Measurements from ENCODE around the gene CIITA. TPM values are rescaled to one million over a fixed set of nuclear protein-coding genes. Genes with fewer than 3 reads are reported as not detected.

CIITA gene
- total and polyA plus RNA-seq, 9 of the 15 experiments (the other 6 are each of a cell fraction or from before 2014, with no cell fraction given): 0.01 to 0.20 (median 0.11) TPM; not detected in 4

GRCh38 chr16:10937068-10937859, 60.3 kb downstream of the CIITA start:
- Histone ChIP-seq H3K4me1 (replicated peaks in 1 of 2; ENCODE audit: control insufficient read depth in 2 of 2, insufficient read depth in 2 of 2, low read length in 2 of 2) (peaks cover 28 to 41% of the 10 kb centered on the region in 2 experiments), H3K4me3 (no peak overlapping the region), H3K9me1 (ENCODE audit: control insufficient read depth, insufficient read depth, low read length) (peaks cover 16% of the 10 kb centered on the region), H3K27ac (ENCODE audit: extremely low read depth, low read depth, low read length) (no peak overlapping the region), H2AFZ (ENCODE audit: low read depth, low read length) (no peak overlapping the region), H3K4me2 (ENCODE audit: insufficient read depth, low read length) (no peak overlapping the region), H4K20me1 (replicated peaks; ENCODE audit: control insufficient read depth, insufficient read depth, low read length) (peaks cover 67% of the 10 kb centered on the region), H3K9me3 (replicated peaks; ENCODE audit: control insufficient read depth, insufficient read depth, low read depth, low read length) (no peaks in the 10 kb centered on the region), H3K36me3 (ENCODE audit: control insufficient read depth, insufficient read depth, low read length) (peaks cover 55% of the 10 kb centered on the region), H3K79me2 (ENCODE audit: control insufficient read depth, insufficient read depth, low read length) (peaks cover 62% of the 10 kb centered on the region), H3K27me3 (ENCODE audit: control insufficient read depth in 2 of 2, insufficient read depth in 2 of 2, low read length in 2 of 2) (no peaks in the 10 kb centered on the region), H3K9ac (ENCODE audit: insufficient read depth in 1 of 2, low read depth in 2 of 2, low read length in 2 of 2) (no peak overlapping the region)
- CTCF ChIA-PET (ENCODE audit: low intra/inter-chr PET ratio): interaction anchor here (0.6 kb wide), 1 partner anchor 200 kb away, joined by 4 read pairs; no protein-coding TSS in a partner anchor
- no peak for DNase-seq (ENCODE audit: extremely low read depth in 1 of 4, low spot score in 3 of 4)
- WGBS (ENCODE audit: insufficient coverage, low coverage, missing lambda C conversion rate): 85% methylated on average over 11 of the region's 11 CpGs
- BruUV-seq (replicated peaks): no TSS peak
- POLR2A ChIA-PET: interaction anchor here (0.6 to 1.6 kb wide), 6 partner anchors 9 to 342 kb away, joined by 3 to 6 read pairs (median 3); partner anchors contain the start of gene SOCS1
- in situ Hi-C loops (cut with MboI) (loop anchor here (10.0 kb wide), 1 partner anchor 682 kb away; no protein-coding TSS in a partner anchor), intact Hi-C loops (cut with micrococcal nuclease) (no loop called here)
- no peak for FAIRE-seq
- TF ChIP-seq ZNF77 (CRISPR knock-in tag; IDR thresholded peaks at IDR 0.05): no peak
- TF ChIP-seq POLR2G (IDR thresholded peaks at IDR 0.05; ENCODE audit: low read depth, low read length): no peak
- no peak for TF ChIP-seq DEAF1 (CRISPR knock-in tag; IDR thresholded peaks at IDR 0.05)
- no peak for TF ChIP-seq PURB (CRISPR knock-in tag; IDR thresholded peaks at IDR 0.05; ENCODE audit: low read depth)
- TF ChIP-seq BDP1 (IDR thresholded peaks at IDR 0.05; ENCODE audit: insufficient read depth, insufficient read length): no peak
- no peak for ATAC-seq
